GM20000 (cell line): ENCODE data around the gene IL15RA.
"Not testable (repeated sequence)": the region's sequence is repeated elsewhere in the genome, so short reads cannot be mapped to it uniquely, and the experiment has no call there.

Experiments
- DNase-seq: peaks from one replicate; pipeline ENCODE4 v3.0.0; 2012; ENCODE audit warnings: low spot score
- TF ChIP-seq, protein P1 (sequence below): IDR thresholded peaks from 2 replicates; pipeline ENCODE4 v1.5.1; 2012; ENCODE audit warnings: mild to moderate bottlenecking, control low read depth; ENCODE audit errors: extremely low read depth, missing control alignments

Gene IL15RA

DNA sequence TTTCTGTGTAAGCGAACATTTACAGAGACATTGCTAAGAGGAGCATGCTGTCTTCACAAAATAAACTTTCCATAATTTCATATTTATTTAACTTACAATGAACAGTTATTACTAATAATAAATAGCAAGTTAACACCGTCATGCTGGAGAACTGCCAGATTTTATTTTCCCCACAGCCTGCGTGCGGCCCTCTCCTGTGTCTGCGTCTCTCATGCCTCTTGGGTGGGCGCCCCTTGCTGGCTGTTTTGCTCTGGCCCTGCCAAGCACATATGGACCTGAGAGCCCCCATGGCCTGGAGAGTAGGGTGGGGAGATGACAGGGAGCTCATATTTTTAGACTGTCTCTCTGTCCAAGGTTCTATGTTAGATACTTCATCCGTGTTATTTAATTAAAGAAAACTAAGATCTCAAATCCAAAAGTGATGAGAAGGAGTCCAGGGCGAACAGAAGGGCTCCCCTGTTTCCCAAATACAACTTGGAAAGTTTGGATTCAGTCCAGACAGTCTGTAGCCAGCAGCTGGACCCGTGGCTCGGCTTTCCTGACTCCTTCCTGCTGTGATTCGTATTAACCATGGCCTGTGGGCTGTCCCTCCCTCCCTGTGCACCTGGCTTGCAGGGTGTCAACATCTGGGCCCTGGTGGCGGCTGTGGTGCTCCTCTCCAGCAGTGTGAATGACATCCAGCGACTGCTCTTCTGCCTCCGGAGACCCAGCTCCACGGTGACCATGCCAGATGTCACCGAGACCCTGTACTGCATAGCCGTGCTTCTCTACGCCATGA, 66.8 kb downstream of the IL15RA start:
- no peak for DNase-seq
- TF ChIP-seq, protein P1, sequence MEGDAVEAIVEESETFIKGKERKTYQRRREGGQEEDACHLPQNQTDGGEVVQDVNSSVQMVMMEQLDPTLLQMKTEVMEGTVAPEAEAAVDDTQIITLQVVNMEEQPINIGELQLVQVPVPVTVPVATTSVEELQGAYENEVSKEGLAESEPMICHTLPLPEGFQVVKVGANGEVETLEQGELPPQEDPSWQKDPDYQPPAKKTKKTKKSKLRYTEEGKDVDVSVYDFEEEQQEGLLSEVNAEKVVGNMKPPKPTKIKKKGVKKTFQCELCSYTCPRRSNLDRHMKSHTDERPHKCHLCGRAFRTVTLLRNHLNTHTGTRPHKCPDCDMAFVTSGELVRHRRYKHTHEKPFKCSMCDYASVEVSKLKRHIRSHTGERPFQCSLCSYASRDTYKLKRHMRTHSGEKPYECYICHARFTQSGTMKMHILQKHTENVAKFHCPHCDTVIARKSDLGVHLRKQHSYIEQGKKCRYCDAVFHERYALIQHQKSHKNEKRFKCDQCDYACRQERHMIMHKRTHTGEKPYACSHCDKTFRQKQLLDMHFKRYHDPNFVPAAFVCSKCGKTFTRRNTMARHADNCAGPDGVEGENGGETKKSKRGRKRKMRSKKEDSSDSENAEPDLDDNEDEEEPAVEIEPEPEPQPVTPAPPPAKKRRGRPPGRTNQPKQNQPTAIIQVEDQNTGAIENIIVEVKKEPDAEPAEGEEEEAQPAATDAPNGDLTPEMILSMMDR, result no peak

DNA sequence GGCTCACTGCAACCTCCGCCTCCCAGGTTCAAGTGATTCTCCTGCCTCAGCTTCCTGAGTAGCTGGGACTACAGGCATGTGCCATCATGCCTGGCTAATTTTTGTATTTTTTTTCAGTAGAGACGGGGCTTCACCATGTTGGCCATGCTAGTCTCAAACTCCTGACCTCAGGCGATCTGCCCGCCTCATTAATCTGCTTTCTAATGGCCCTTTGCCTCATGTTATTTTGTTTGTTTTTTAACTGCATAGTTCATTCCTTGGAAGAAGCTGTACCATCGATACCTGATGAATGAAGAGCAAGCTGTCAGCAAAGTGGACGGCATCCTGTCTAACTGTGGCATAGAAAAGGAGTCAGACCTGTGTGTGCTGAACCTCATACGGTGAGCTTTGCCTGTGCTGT, 68.7 kb downstream of the IL15RA start:
- DNase-seq, result not testable (repeated sequence)

DNA sequence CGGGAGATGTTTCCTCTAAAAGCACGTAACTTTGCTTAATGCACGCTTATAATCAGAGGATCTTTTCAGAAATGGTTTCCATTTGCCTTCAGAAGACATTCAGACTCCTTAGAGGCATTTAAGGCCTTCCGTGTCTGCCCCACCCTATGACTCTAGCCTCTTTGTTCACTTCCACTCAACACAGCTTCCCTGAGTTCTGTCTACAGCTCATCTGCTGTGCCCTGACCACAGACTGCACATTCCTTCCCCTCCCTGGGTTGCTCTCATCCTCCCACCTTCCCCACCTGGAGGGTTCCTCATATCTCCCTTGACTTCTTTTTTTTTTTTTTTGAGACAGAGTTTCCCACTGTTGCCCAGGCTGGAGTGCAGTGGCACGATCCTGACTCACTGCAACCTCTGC, 70.7 kb downstream of the IL15RA start:
- TF ChIP-seq, protein P1, result no peak
- no peak for DNase-seq

DNA sequence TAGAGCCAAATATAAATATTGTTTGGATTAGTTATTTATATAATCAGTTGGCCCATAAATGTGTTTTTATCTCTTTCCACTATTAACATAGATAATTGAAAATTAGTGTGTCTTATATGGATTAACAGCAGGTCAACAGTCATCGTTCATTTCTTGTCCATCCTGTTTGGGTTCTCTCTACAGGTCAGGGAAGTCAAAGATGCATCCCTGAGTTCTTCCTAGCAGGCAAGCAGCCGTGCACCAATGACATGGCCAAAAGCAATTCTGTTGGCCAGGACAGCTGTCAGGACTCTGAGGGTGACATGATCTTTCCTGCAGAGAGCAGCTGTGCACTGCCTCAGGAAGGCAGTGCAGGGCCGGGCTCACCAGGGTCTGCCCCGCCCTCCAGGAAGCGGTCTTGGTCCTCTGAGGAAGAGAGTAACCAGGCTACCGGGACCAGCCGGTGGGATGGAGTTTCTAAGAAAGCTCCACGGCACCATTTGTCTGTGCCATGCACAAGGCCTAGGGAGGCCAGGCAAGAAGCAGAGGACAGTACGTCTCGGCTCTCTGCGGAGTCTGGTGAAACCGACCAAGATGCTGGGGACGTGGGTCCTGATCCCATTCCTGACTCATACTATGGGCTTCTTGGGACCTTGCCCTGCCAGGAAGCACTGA, 71.4 kb downstream of the IL15RA start:
- no peak for DNase-seq
- TF ChIP-seq, protein P1, result no peak

DNA sequence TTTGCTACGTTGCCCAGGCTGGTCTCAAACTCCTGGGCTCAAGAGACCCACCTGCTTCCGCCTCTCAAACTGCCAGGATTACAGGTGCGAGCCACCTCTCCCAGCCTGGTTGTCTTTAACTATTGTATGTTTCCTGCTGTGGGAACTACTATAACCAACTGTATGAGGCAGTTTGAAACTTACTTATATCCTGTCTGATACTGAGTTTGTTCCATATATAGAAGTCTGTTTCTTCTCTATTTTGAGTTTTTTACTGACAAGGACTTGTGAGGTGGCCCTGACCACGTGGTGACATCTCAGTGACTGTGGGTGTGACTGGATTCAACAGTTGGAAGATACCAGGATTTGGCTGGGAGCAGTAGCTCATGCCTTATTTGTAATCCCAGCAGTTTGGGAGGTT, 73.1 kb downstream of the IL15RA start:
- DNase-seq, result peak; percentile 81
- TF ChIP-seq, protein P1, result no peak

DNA sequence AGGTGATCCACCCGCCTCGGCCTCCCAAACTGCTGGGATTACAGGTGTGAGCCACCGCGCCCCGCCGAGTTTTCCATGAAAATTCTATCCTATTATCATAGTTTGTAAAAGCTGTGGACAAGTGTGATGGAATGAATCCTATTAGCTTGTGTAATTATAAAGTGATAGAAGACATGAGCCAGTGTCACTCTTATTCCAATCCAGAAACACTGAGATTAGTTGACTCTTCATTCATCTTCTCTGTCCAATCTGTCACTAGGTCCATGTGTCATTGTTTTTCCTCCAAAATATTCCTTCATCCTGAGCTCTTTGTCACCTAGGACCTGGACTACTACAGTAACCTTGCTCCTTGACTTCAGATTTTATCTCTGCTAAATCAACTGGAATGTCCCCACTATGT, 73.8 kb downstream of the IL15RA start:
- no peak for DNase-seq
- TF ChIP-seq, protein P1, result no peak

DNA sequence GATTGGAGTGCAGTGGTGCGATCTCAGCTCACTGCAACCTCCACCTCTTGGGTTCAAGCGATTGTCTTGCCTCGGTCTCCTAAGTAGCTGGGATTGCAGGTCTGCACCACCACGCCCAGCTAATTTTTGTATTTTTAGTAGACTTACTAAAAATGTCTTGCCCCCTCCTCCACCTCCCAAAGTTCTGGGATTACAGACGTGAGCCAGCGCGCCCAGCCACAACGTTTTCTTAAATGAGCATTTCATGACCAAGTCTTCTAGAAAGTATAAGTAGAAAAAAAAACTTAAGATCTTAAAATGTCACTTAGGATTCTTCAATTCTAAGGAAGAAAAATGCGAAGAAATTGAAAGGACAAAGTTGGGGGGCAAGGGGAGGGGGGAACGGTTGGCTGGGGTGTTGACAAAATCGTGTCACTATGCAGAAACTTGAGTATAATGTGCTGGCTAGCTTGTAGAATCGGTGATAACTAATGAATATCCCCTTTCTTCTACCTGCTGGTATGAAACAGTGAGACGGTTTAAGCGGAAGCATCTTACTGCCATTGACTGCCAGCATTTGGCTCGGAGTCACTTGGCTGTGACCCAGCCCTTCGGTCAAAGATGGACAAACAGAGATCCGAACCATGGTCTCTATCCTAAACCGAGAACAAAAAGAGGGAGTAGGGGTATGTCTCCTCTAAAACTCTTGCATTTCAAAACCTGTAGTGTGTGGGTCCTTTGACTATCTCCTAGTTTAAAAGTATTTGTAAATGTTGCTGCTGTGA, 74.7 kb downstream of the IL15RA start:
- DNase-seq, result no peak
- TF ChIP-seq, protein P1, result no peak
